ENCODE results near the gene ZNF3.

GRCh38 chr7:100090527-100091410, 9.2 kb upstream of the ZNF3 start:
- TF ChIP-seq CTCF (IDR thresholded peaks at IDR 0.05), result no peak
- no peak for TF ChIP-seq POLR2A (IDR thresholded peaks at IDR 0.05)
